H9 (cell line): Measurements from ENCODE around the gene PLCH1. TPM values are rescaled to one million over a fixed set of nuclear protein-coding genes. Genes with fewer than 3 reads are reported as not detected.

ENCODE experiments used
- DNase-seq: peaks from one replicate; pipeline ENCODE4 v3.0.0-alpha.2; 2017
- H2AFZ ChIP-seq: one replicate; pipeline ENCODE4 v1.6.1; 2013; ENCODE audit warnings: mild to moderate bottlenecking, low read length, control low read depth, moderate library complexity
- H2AK5ac ChIP-seq: 2 replicates; pipeline ENCODE4 v1.6.1; 2013; ENCODE audit warnings: low read length, control low read depth, mixed read lengths; ENCODE audit not compliant: insufficient read length
- H2BK120ac ChIP-seq: one replicate; pipeline ENCODE4 v1.6.1; 2013; ENCODE audit warnings: low read depth, mild to moderate bottlenecking, low read length, control low read depth, inconsistent platforms; ENCODE audit not compliant: poor library complexity, severe bottlenecking
- H2BK12ac ChIP-seq: 2 replicates; pipeline ENCODE4 v1.6.1; 2013; ENCODE audit warnings: low read length, control low read depth, mixed read lengths, low read depth; ENCODE audit not compliant: insufficient read length
- H2BK15ac ChIP-seq: 2 replicates; pipeline ENCODE4 v1.6.1; 2013; ENCODE audit warnings: low read depth, low read length, control low read depth
- H2BK20ac ChIP-seq: one replicate; pipeline ENCODE4 v1.6.1; 2013; ENCODE audit warnings: low read depth, mild to moderate bottlenecking, low read length, control low read depth, inconsistent platforms; ENCODE audit not compliant: poor library complexity, severe bottlenecking
- H2BK5ac ChIP-seq: 2 replicates; pipeline ENCODE4 v1.6.1; 2013; ENCODE audit warnings: low read length, control low read depth, mixed read lengths; ENCODE audit not compliant: insufficient read length
- H3K14ac ChIP-seq: 2 replicates; pipeline ENCODE4 v1.6.1; 2013; ENCODE audit warnings: low read length, control low read depth; ENCODE audit not compliant: insufficient read depth
- H3K18ac ChIP-seq: 2 replicates; pipeline ENCODE4 v1.6.1; 2013; ENCODE audit warnings: low read depth, mild to moderate bottlenecking, mixed read lengths, low read length, control low read depth; ENCODE audit not compliant: insufficient read length
- H3K23ac ChIP-seq: 2 replicates; pipeline ENCODE4 v1.6.1; 2013; ENCODE audit warnings: low read length, control low read depth, mixed read lengths, low read depth; ENCODE audit not compliant: insufficient read length
- H3K23me2 ChIP-seq: 2 replicates; pipeline ENCODE4 v1.6.1; 2013; ENCODE audit warnings: low read depth, mild to moderate bottlenecking, mixed read lengths, low read length, control low read depth; ENCODE audit not compliant: insufficient read length, poor library complexity, severe bottlenecking
- H3K27ac ChIP-seq: 2 replicates; pipeline ENCODE4 v1.5.1; 2013; ENCODE audit warnings: low read length, control low read depth, mixed read lengths, low read depth; ENCODE audit not compliant: insufficient read length
- H3K27me3 ChIP-seq: 2 replicates; pipeline ENCODE4 v1.6.1; 2013; ENCODE audit warnings: low read length, control low read depth, inconsistent platforms; ENCODE audit not compliant: insufficient read depth
- H3K4ac ChIP-seq: 2 replicates; pipeline ENCODE4 v1.6.1; 2013; ENCODE audit warnings: low read depth, mild to moderate bottlenecking, control low read depth, inconsistent platforms, low read length, moderate library complexity
- H3K4me1 ChIP-seq: 2 replicates; pipeline ENCODE4 v1.6.1; 2013; ENCODE audit warnings: low read length, control low read depth, inconsistent platforms; ENCODE audit not compliant: insufficient read depth
- H3K4me2 ChIP-seq: 2 replicates; pipeline ENCODE4 v1.6.1; 2013; ENCODE audit warnings: low read length, control low read depth, mixed read lengths; ENCODE audit not compliant: insufficient read length, insufficient read depth
- H3K56ac ChIP-seq: 2 replicates; pipeline ENCODE4 v1.6.1; 2013; ENCODE audit warnings: low read depth, mild to moderate bottlenecking, mixed read lengths, low read length, control low read depth; ENCODE audit not compliant: insufficient read length
- H3K79me1 ChIP-seq: 2 replicates; pipeline ENCODE4 v1.6.1; 2013; ENCODE audit warnings: low read depth, mild to moderate bottlenecking, moderate library complexity, low read length, control low read depth, inconsistent platforms; ENCODE audit not compliant: insufficient read depth, poor library complexity, severe bottlenecking
- H3K79me2 ChIP-seq: 2 replicates; pipeline ENCODE4 v1.6.1; 2013; ENCODE audit warnings: low read length, control low read depth, inconsistent platforms; ENCODE audit not compliant: insufficient read depth
- H3K9ac ChIP-seq: 2 replicates; pipeline ENCODE4 v1.6.1; 2013; ENCODE audit warnings: low read length, control low read depth, mixed read lengths; ENCODE audit not compliant: insufficient read length; ENCODE audit errors: extremely low read depth
- H3K9me3 ChIP-seq: one replicate; pipeline ENCODE4 v1.6.1; 2013; ENCODE audit warnings: low read depth, low read length, inconsistent platforms; ENCODE audit not compliant: control insufficient read depth
- H3T11ph ChIP-seq: one replicate; pipeline ENCODE4 v1.6.1; 2013; ENCODE audit warnings: mild to moderate bottlenecking, low read length, control low read depth, inconsistent platforms
- H4K20me1 ChIP-seq: one replicate; pipeline ENCODE4 v1.6.1; 2013; ENCODE audit not compliant: control insufficient read depth, insufficient read length, insufficient read depth
- H4K5ac ChIP-seq: 2 replicates; pipeline ENCODE4 v1.6.1; 2013; ENCODE audit warnings: low read depth, mild to moderate bottlenecking, mixed read lengths, low read length, control low read depth; ENCODE audit not compliant: insufficient read length
- H4K8ac ChIP-seq: replicated peaks from 2 replicates; pipeline ENCODE4 v1.6.1; 2013; ENCODE audit warnings: low read length, control low read depth, mixed read lengths, low read depth; ENCODE audit not compliant: insufficient read length
- H4K91ac ChIP-seq: 2 replicates; pipeline ENCODE4 v1.6.1; 2013; ENCODE audit warnings: low read depth, mild to moderate bottlenecking, moderate library complexity, mixed read lengths, low read length, control low read depth; ENCODE audit not compliant: insufficient read length
- H3K27ac Mint-ChIP-seq, 3 experiments: 2 replicates in 2 of 3; 3 replicates in 1 of 3; pipeline ENCODE4 v1.8.0; 2020 to 2021; ENCODE audit warnings: mixed read lengths in 3 of 3, mild to moderate bottlenecking in 1 of 3, moderate library complexity in 1 of 3
- H3K27me3 Mint-ChIP-seq: 2 replicates; pipeline ENCODE4 v1.8.0; 2021; ENCODE audit warnings: low read depth, mild to moderate bottlenecking, moderate library complexity, mixed read lengths
- H3K36me3 Mint-ChIP-seq, 3 experiments: 2 replicates in 2 of 3; 3 replicates in 1 of 3; pipeline ENCODE4 v1.8.0; 2020 to 2021; ENCODE audit warnings: low read depth in 3 of 3, mixed read lengths in 3 of 3; ENCODE audit not compliant: insufficient read depth in 1 of 3
- H3K4me1 Mint-ChIP-seq, 2 experiments: 2 replicates each; pipeline ENCODE4 v1.8.0; 2020; ENCODE audit warnings: mixed read lengths in 2 of 2
- H3K4me3 Mint-ChIP-seq, 2 experiments: 2 replicates in 1 of 2; 3 replicates in 1 of 2; pipeline ENCODE4 v1.8.0; 2020 to 2021; ENCODE audit warnings: mild to moderate bottlenecking in 2 of 2, mixed read lengths in 2 of 2, moderate library complexity in 1 of 2
- H3K9me3 Mint-ChIP-seq, 2 experiments: 2 replicates in 1 of 2; 3 replicates in 1 of 2; pipeline ENCODE4 v1.8.0; 2020; ENCODE audit warnings: mild to moderate bottlenecking in 2 of 2, mixed read lengths in 2 of 2, moderate library complexity in 1 of 2
- WGBS: extraction: QIAGEN DNeasy Blood & Tissue Kit; methylation state at CpG from one replicate; pipeline ENCODE4 v1.1.7; 2013; ENCODE audit warnings: missing lambda C conversion rate, low lambda C conversion rate, mixed read lengths; ENCODE audit not compliant: insufficient read length; ENCODE audit errors: extremely low coverage; 5-methylcytosine and 5-hydroxymethylcytosine counted together
- total RNA-seq: library from RNA; stranded (reverse); gene quantifications from 2 replicates; pipeline ENCODE4 v1.2.1, GENCODE V29; 2021
- TF ChIP-seq, protein P1 (sequence below): fragments of 200-600 bp; sonication (generic); conservative IDR thresholded peaks from 3 replicates; pipeline ENCODE4 v1.8.0; 2021; ENCODE audit warnings: antibody characterized with exemption, mild to moderate bottlenecking

The PLCH1 gene
- total RNA-seq, 1 experiment from 2014 or later, result 19.0 TPM

- DNase-seq, result peak; percentile 43
- Histone ChIP-seq H3K4me1 (peaks cover 15% of the 10 kb centered on the region; the same call in 1 of the 2 replicates), H3K79me1 (no peaks in the 10 kb centered on the region), H2BK12ac (no peak overlapping the region), H3K4ac (no peak overlapping the region), H3K23me2 (no peaks in the 10 kb centered on the region), H3T11ph (no peak overlapping the region), H2BK120ac (no peak overlapping the region), H3K56ac (no peak overlapping the region), H2BK15ac (no peak overlapping the region), H3K18ac (no peak overlapping the region), H2AK5ac (no peak overlapping the region), H3K79me2 (no peaks in the 10 kb centered on the region), H3K14ac (no peak overlapping the region), H3K4me2 (no peak overlapping the region), H2BK20ac (no peak overlapping the region), H4K20me1 (no peaks in the 10 kb centered on the region), H4K5ac (no peak overlapping the region), H3K27me3 (no peaks in the 10 kb centered on the region), H4K91ac (no peak overlapping the region), H4K8ac (no peak overlapping the region), H3K27ac (no peak overlapping the region), H3K9me3 (no peaks in the 10 kb centered on the region), H2BK5ac (no peak overlapping the region), H3K23ac (no peak overlapping the region), H2AFZ (no peak overlapping the region), H3K9ac (no peak overlapping the region)
- no peak overlapping the region for H3K4me3 Mint-ChIP-seq
- peak overlapping the region in 1 of 3 experiments; percentile 69; a peak in 2 of 7 replicates for H3K27ac Mint-ChIP-seq
- no CpG with 5 or more reads among the region's 6 CpGs for WGBS
- peaks cover 8 to 18% (median 14%) of the 10 kb centered on the region in 3 experiments for H3K36me3 Mint-ChIP-seq
- TF ChIP-seq, protein P1, sequence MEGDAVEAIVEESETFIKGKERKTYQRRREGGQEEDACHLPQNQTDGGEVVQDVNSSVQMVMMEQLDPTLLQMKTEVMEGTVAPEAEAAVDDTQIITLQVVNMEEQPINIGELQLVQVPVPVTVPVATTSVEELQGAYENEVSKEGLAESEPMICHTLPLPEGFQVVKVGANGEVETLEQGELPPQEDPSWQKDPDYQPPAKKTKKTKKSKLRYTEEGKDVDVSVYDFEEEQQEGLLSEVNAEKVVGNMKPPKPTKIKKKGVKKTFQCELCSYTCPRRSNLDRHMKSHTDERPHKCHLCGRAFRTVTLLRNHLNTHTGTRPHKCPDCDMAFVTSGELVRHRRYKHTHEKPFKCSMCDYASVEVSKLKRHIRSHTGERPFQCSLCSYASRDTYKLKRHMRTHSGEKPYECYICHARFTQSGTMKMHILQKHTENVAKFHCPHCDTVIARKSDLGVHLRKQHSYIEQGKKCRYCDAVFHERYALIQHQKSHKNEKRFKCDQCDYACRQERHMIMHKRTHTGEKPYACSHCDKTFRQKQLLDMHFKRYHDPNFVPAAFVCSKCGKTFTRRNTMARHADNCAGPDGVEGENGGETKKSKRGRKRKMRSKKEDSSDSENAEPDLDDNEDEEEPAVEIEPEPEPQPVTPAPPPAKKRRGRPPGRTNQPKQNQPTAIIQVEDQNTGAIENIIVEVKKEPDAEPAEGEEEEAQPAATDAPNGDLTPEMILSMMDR, result no peak
- peaks cover 9 to 13% of the 10 kb centered on the region in 2 experiments for H3K9me3 Mint-ChIP-seq
- peaks cover 1% of the 10 kb centered on the region; the same call in 1 of the 2 replicates for H3K27me3 Mint-ChIP-seq
- peaks cover 35 to 38% of the 10 kb centered on the region in 2 experiments for H3K4me1 Mint-ChIP-seq
Measured at GRCh38 chr3:155423526-155424322, 321.1 kb downstream of the PLCH1 start.
